Measurements from ENCODE around the gene HEATR5A. TPM values are rescaled to one million over a fixed set of nuclear protein-coding genes. Genes with fewer than 3 reads are reported as not detected.

Gene HEATR5A
- total RNA-seq, 2 donors from 2014 or later, result 31.7 to 36.4 TPM

- Histone ChIP-seq H3K9me3 (ENCODE audit: control insufficient read depth, low read length) (peaks cover 6% of the 10 kb centered on the region), H3K9ac (ENCODE audit: extremely low read depth, low read length, poor library complexity, severe bottlenecking) (no peak overlapping the region), H3K36me3 (ENCODE audit: control insufficient read depth, insufficient read depth, low read length) (no peaks in the 10 kb centered on the region), H3K4me3 (ENCODE audit: low read length) (no peak overlapping the region), H3K27ac (ENCODE audit: low read depth, low read length) (no peak overlapping the region), H3K4me1 (ENCODE audit: control insufficient read depth, insufficient read depth, low read length) (no peaks in the 10 kb centered on the region), H3K27me3 (ENCODE audit: control insufficient read depth, insufficient read depth, low read length, poor library complexity, severe bottlenecking) (no peaks in the 10 kb centered on the region)
- H3K9me3 Mint-ChIP-seq, result peaks cover 7% of the 10 kb centered on the region
- no peak for DNase-seq
- no peaks in the 10 kb centered on the region for H3K27me3 Mint-ChIP-seq (ENCODE audit: insufficient read depth)
- H3K4me3 Mint-ChIP-seq, result no peak overlapping the region
- 91 to 92% methylated on average over 11 of the region's 11 CpGs for WGBS, 2 experiments (ENCODE audit: insufficient coverage in 1 of 2, insufficient read length in 1 of 2)
- peaks cover 8% of the 10 kb centered on the region for H3K4me1 Mint-ChIP-seq
- peaks cover 10% of the 10 kb centered on the region for H3K36me3 Mint-ChIP-seq (ENCODE audit: low read depth)
- TF ChIP-seq CTCF (conservative IDR thresholded peaks at IDR 0.05), result no peak
- no peak overlapping the region for H3K27ac Mint-ChIP-seq
Observed at GRCh38 chr14:31430634-31431264, 10.4 kb upstream of the HEATR5A start.

- Mint-ChIP-seq H3K9me3 (peaks cover 7% of the 10 kb centered on the region), H3K27me3 (ENCODE audit: insufficient read depth) (no peaks in the 10 kb centered on the region), H3K4me1 (peaks cover 8% of the 10 kb centered on the region), H3K36me3 (ENCODE audit: low read depth) (peaks cover 10% of the 10 kb centered on the region), H3K27ac (no peak overlapping the region), H3K4me3 (no peak overlapping the region)
- Histone ChIP-seq H3K27me3 (ENCODE audit: control insufficient read depth, insufficient read depth, low read length, poor library complexity, severe bottlenecking) (no peaks in the 10 kb centered on the region), H3K9ac (ENCODE audit: extremely low read depth, low read length, poor library complexity, severe bottlenecking) (no peak overlapping the region), H3K36me3 (ENCODE audit: control insufficient read depth, insufficient read depth, low read length) (no peaks in the 10 kb centered on the region), H3K9me3 (ENCODE audit: control insufficient read depth, low read length) (peaks cover 6% of the 10 kb centered on the region), H3K4me3 (ENCODE audit: low read length) (no peak overlapping the region), H3K27ac (ENCODE audit: low read depth, low read length) (no peak overlapping the region), H3K4me1 (ENCODE audit: control insufficient read depth, insufficient read depth, low read length) (no peaks in the 10 kb centered on the region)
- 100% methylated on average over 1 of the region's 1 CpG for WGBS, 2 experiments (ENCODE audit: insufficient coverage in 1 of 2, insufficient read length in 1 of 2)
- DNase-seq, result no peak
- TF ChIP-seq CTCF (conservative IDR thresholded peaks at IDR 0.05), result no peak
Observed at GRCh38 chr14:31429791-31430190, 9.4 kb upstream of the HEATR5A start.

- Mint-ChIP-seq H3K27ac (no peak overlapping the region), H3K4me3 (no peak overlapping the region), H3K4me1 (peaks cover 8% of the 10 kb centered on the region), H3K9me3 (peaks cover 7% of the 10 kb centered on the region), H3K36me3 (ENCODE audit: low read depth) (peaks cover 9% of the 10 kb centered on the region), H3K27me3 (ENCODE audit: insufficient read depth) (no peaks in the 10 kb centered on the region)
- Histone ChIP-seq H3K36me3 (ENCODE audit: control insufficient read depth, insufficient read depth, low read length) (no peaks in the 10 kb centered on the region), H3K9me3 (ENCODE audit: control insufficient read depth, low read length) (peaks cover 6% of the 10 kb centered on the region), H3K4me1 (ENCODE audit: control insufficient read depth, insufficient read depth, low read length) (no peaks in the 10 kb centered on the region), H3K4me3 (ENCODE audit: low read length) (no peak overlapping the region), H3K27me3 (ENCODE audit: control insufficient read depth, insufficient read depth, low read length, poor library complexity, severe bottlenecking) (no peaks in the 10 kb centered on the region), H3K27ac (ENCODE audit: low read depth, low read length) (no peak overlapping the region), H3K9ac (ENCODE audit: extremely low read depth, low read length, poor library complexity, severe bottlenecking) (no peak overlapping the region)
- no peak for DNase-seq
- WGBS, 2 experiments (ENCODE audit: insufficient coverage in 1 of 2, insufficient read length in 1 of 2), result no CpG with 5 or more reads among the region's 1 CpG
- TF ChIP-seq CTCF (conservative IDR thresholded peaks at IDR 0.05), result no peak
Observed at GRCh38 chr14:31428011-31428410, 7.7 kb upstream of the HEATR5A start.

Data from endodermal cell (in vitro differentiated cells).